Neuronal stem cell (in vitro differentiated cells): ENCODE data around the gene MTG1.

Experiments
- DNase-seq: peaks from one replicate; pipeline ENCODE4 v3.0.0-alpha.2; 2013; ENCODE audit warnings: low spot score
- H2AFZ ChIP-seq: one replicate; pipeline ENCODE4 v1.6.1; 2013; ENCODE audit warnings: mild to moderate bottlenecking, low read length, inconsistent platforms
- H2AK5ac ChIP-seq: 2 replicates; pipeline ENCODE4 v1.6.1; 2013; ENCODE audit warnings: low read depth, mild to moderate bottlenecking, inconsistent platforms, low read length, moderate library complexity, mixed read lengths
- H2BK120ac ChIP-seq: 2 replicates; pipeline ENCODE4 v1.6.1; 2013; ENCODE audit warnings: low read depth, mild to moderate bottlenecking, inconsistent platforms, low read length, moderate library complexity, mixed read lengths
- H2BK12ac ChIP-seq: one replicate; pipeline ENCODE4 v1.6.1; 2013; ENCODE audit warnings: low read length, inconsistent platforms
- H2BK15ac ChIP-seq: 2 replicates; pipeline ENCODE4 v1.6.1; 2013; ENCODE audit warnings: mild to moderate bottlenecking, low read length, inconsistent platforms, mixed read lengths
- H2BK5ac ChIP-seq: one replicate; pipeline ENCODE4 v1.6.1; 2013; ENCODE audit warnings: inconsistent platforms, mild to moderate bottlenecking, low read length, moderate library complexity
- H3K14ac ChIP-seq: one replicate; pipeline ENCODE4 v1.6.1; 2013; ENCODE audit warnings: low read length, inconsistent platforms
- H3K18ac ChIP-seq: 2 replicates; pipeline ENCODE4 v1.6.1; 2013; ENCODE audit warnings: low read length, inconsistent platforms
- H3K23ac ChIP-seq: 2 replicates; pipeline ENCODE4 v1.6.1; 2013; ENCODE audit warnings: low read depth, mild to moderate bottlenecking, mixed read lengths, low read length, inconsistent platforms; ENCODE audit not compliant: poor library complexity
- H3K27ac ChIP-seq: replicated peaks from 3 replicates; pipeline ENCODE4 v1.5.1; 2013; ENCODE audit warnings: low read length, inconsistent platforms
- H3K27me3 ChIP-seq, 3 experiments: 2 replicates each; pipeline ENCODE4 v1.6.1; 2013; ENCODE audit warnings: low read length in 3 of 3, mild to moderate bottlenecking in 2 of 3, inconsistent platforms in 1 of 3, low read depth in 1 of 3, mixed read lengths in 1 of 3, moderate library complexity in 1 of 3; ENCODE audit not compliant: control insufficient read depth in 3 of 3, insufficient read depth in 3 of 3
- H3K36me3 ChIP-seq, 2 donors: replicated peaks in 1 of 2; 2 replicates each; pipeline ENCODE4 v1.6.1; 2013; ENCODE audit warnings: low read length in 2 of 2; ENCODE audit not compliant: control insufficient read depth in 2 of 2, insufficient read depth in 2 of 2
- H3K4ac ChIP-seq: 2 replicates; pipeline ENCODE4 v1.6.1; 2013; ENCODE audit warnings: inconsistent platforms, mild to moderate bottlenecking, low read length, moderate library complexity
- H3K4me1 ChIP-seq, 2 donors: 1 replicate in 1 of 2; 2 replicates in 1 of 2; pipeline ENCODE4 v1.6.1; 2013; ENCODE audit warnings: low read length in 2 of 2, low read depth in 1 of 2; ENCODE audit not compliant: control insufficient read depth in 2 of 2, insufficient read depth in 1 of 2
- H3K4me2 ChIP-seq: one replicate; pipeline ENCODE4 v1.6.1; 2013; ENCODE audit warnings: mild to moderate bottlenecking, low read length, inconsistent platforms; ENCODE audit not compliant: insufficient read depth, poor library complexity, severe bottlenecking
- H3K4me3 ChIP-seq, 2 donors: 2 replicates each; pipeline ENCODE4 v1.5.1; 2013; ENCODE audit warnings: low read length in 2 of 2, mild to moderate bottlenecking in 2 of 2, inconsistent platforms in 1 of 2, moderate library complexity in 1 of 2
- H3K79me1 ChIP-seq: one replicate; pipeline ENCODE4 v1.6.1; 2013; ENCODE audit warnings: low read depth, mild to moderate bottlenecking, inconsistent platforms, low read length, moderate library complexity
- H3K9ac ChIP-seq: one replicate; pipeline ENCODE4 v1.6.1; 2013; ENCODE audit warnings: mild to moderate bottlenecking, low read depth, low read length, inconsistent platforms; ENCODE audit not compliant: poor library complexity
- H3K9me3 ChIP-seq, 2 donors: replicated peaks in 1 of 2; 2 replicates each; pipeline versions ENCODE3 to v1.6.1; 2013; ENCODE audit warnings: low read length in 2 of 2, mild to moderate bottlenecking in 2 of 2, inconsistent platforms in 1 of 2, low read depth in 1 of 2, mixed read lengths in 1 of 2, moderate library complexity in 1 of 2; ENCODE audit not compliant: control insufficient read depth in 2 of 2, insufficient read depth in 1 of 2
- H4K8ac ChIP-seq: one replicate; pipeline ENCODE4 v1.6.1; 2013; ENCODE audit warnings: low read depth, mild to moderate bottlenecking, inconsistent platforms, low read length, moderate library complexity
- H4K91ac ChIP-seq: one replicate; pipeline ENCODE4 v1.6.1; 2013; ENCODE audit warnings: low read length, low read depth, mild to moderate bottlenecking, inconsistent platforms; ENCODE audit not compliant: poor library complexity
- WGBS, 2 donors: extraction: QIAGEN DNeasy Blood & Tissue Kit; methylation state at CpG; one replicate each; pipeline ENCODE4 v1.1.7; 2013; ENCODE audit warnings: missing lambda C conversion rate in 2 of 2, mixed read lengths in 1 of 2; ENCODE audit not compliant: insufficient read length in 2 of 2, insufficient replicate concordance in 1 of 2; ENCODE audit errors: extremely low coverage in 2 of 2; 5-methylcytosine and 5-hydroxymethylcytosine counted together

MTG1 gene

GRCh38 chr10:133460208-133460769, 66.3 kb downstream of the MTG1 start:
- no CpG with 5 or more reads among the region's 14 CpGs for WGBS, 2 donors
- Histone ChIP-seq H3K9ac (no peak overlapping the region), H3K79me1 (peaks cover 8% of the 10 kb centered on the region), H2BK5ac (no peak overlapping the region), H3K4ac (no peak overlapping the region), H2BK12ac (no peak overlapping the region), H2AFZ (no peak overlapping the region), H2BK15ac (no peak overlapping the region), H2BK120ac (no peak overlapping the region), H3K9me3 (peaks cover 0 to 66% of the 10 kb centered on the region in 2 donors), H3K27ac (no peak overlapping the region), H3K4me3 (peak overlapping the region in 1 of 2 donors; percentile 8), H3K14ac (no peak overlapping the region), H3K4me1 (no peaks in the 10 kb centered on the region), H3K18ac (no peak overlapping the region), H3K27me3 (no peaks in the 10 kb centered on the region), H3K23ac (no peak overlapping the region), H4K91ac (no peak overlapping the region), H3K4me2 (no peak overlapping the region), H4K8ac (no peak overlapping the region), H2AK5ac (no peak overlapping the region), H3K36me3 (no peaks in the 10 kb centered on the region)
- no peak for DNase-seq

- Histone ChIP-seq H3K4me2 (no peak overlapping the region), H2BK15ac (no peak overlapping the region), H3K27me3 (no peaks in the 10 kb centered on the region), H3K36me3 (no peaks in the 10 kb centered on the region), H2BK12ac (no peak overlapping the region), H3K79me1 (peaks cover 8% of the 10 kb centered on the region), H2BK5ac (no peak overlapping the region), H3K4me1 (no peaks in the 10 kb centered on the region), H3K4ac (no peak overlapping the region), H4K8ac (no peak overlapping the region), H2AFZ (no peak overlapping the region), H3K9ac (no peak overlapping the region), H2BK120ac (no peak overlapping the region), H3K18ac (no peak overlapping the region), H3K14ac (no peak overlapping the region), H3K27ac (no peak overlapping the region), H3K23ac (no peak overlapping the region), H3K4me3 (no peak overlapping the region), H2AK5ac (no peak overlapping the region), H3K9me3 (peaks cover 0 to 62% of the 10 kb centered on the region in 2 donors), H4K91ac (no peak overlapping the region)
- no peak for DNase-seq
- WGBS, 2 donors = no CpG with 5 or more reads among the region's 7 CpGs
Observed at GRCh38 chr10:133461027-133461426, 67.1 kb downstream of the MTG1 start.

- Histone ChIP-seq H3K79me1 (peaks cover 8% of the 10 kb centered on the region), H3K27me3 (no peaks in the 10 kb centered on the region), H3K18ac (no peak overlapping the region), H2BK12ac (no peak overlapping the region), H2BK120ac (no peak overlapping the region), H4K91ac (no peak overlapping the region), H2AFZ (no peak overlapping the region), H2AK5ac (no peak overlapping the region), H3K9ac (no peak overlapping the region), H2BK5ac (no peak overlapping the region), H3K14ac (no peak overlapping the region), H4K8ac (no peak overlapping the region), H3K36me3 (no peaks in the 10 kb centered on the region), H3K4me1 (no peaks in the 10 kb centered on the region), H3K4me3 (no peak overlapping the region), H3K27ac (no peak overlapping the region), H3K4ac (no peak overlapping the region), H3K4me2 (no peak overlapping the region), H3K9me3 (peaks cover 0 to 60% of the 10 kb centered on the region in 2 donors), H2BK15ac (no peak overlapping the region), H3K23ac (no peak overlapping the region)
- no CpG with 5 or more reads among the region's 8 CpGs for WGBS, 2 donors
- DNase-seq = no peak
Observed at GRCh38 chr10:133461841-133462240, 67.9 kb downstream of the MTG1 start.

- Histone ChIP-seq H3K9me3 (peaks cover 0 to 60% of the 10 kb centered on the region in 2 donors), H3K23ac (no peak overlapping the region), H3K4me2 (no peak overlapping the region), H3K4ac (no peak overlapping the region), H3K36me3 (no peaks in the 10 kb centered on the region), H3K18ac (no peak overlapping the region), H2BK120ac (no peak overlapping the region), H3K14ac (no peak overlapping the region), H4K91ac (no peak overlapping the region), H3K4me1 (no peaks in the 10 kb centered on the region), H3K27me3 (no peaks in the 10 kb centered on the region), H2BK12ac (no peak overlapping the region), H4K8ac (no peak overlapping the region), H3K9ac (no peak overlapping the region), H2AFZ (no peak overlapping the region), H2AK5ac (no peak overlapping the region), H3K4me3 (peak overlapping the region in 1 of 2 donors; percentile 34), H2BK5ac (no peak overlapping the region), H3K79me1 (peaks cover 5% of the 10 kb centered on the region), H2BK15ac (no peak overlapping the region), H3K27ac (no peak overlapping the region)
- no peak for DNase-seq
- WGBS, 2 donors = no CpG with 5 or more reads among the region's 10 CpGs
Observed at GRCh38 chr10:133462512-133463305, 68.8 kb downstream of the MTG1 start.
